Mesenteric fat pad (tissue), 1 donor: ENCODE data around the gene MRPL34. TPM values are rescaled to one million over a fixed set of nuclear protein-coding genes. Genes with fewer than 3 reads are reported as not detected.

Experiments used
- DNase-seq: peaks from one replicate; pipeline ENCODE4 v3.0.0-alpha.2; 2020; ENCODE audit warnings: low spot score
- total RNA-seq: library from RNA; stranded (reverse); fragmentation: NEBNext Ultra II Directional; extraction: Animal tissue kit (Norgen Biotek cat#: 25700); gene quantifications from one replicate; pipeline ENCODE4 v1.2.1, GENCODE V29; 2021
- donor health status: DM: yes; HTN: yes; CAD: no.

MRPL34 gene
- total RNA-seq, 1 donor from 2014 or later: 99.2 TPM

DNA sequence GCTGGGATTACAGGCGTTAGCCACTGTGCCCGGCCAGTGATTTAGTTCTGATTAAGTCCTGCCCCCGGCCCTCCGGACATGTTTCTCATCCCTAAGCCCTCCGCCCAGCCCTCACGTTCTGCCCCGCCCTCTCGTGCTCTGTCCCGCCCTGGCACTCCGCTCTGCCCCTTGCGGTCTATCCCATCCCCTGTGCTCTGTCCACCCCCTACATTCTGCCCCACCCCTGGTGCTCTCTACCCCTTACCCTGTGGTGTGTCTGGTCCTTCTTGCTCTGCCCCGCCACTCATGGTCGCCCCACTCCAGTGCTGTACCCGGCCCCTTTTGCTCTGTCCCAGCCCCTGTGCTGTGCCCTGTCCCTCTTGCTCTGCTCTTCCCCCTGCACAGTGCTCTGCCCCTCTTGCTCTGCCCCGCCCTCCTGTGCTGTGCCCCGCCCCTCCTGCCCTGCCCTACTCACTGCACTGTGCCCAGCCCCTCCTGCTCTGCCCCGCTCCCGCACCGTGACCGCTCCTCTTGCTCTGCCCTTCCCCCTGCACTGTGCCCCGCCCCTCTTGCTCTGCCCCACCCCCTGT lies 34.7 kb downstream of the MRPL34 start:
- no peak for DNase-seq

DNA sequence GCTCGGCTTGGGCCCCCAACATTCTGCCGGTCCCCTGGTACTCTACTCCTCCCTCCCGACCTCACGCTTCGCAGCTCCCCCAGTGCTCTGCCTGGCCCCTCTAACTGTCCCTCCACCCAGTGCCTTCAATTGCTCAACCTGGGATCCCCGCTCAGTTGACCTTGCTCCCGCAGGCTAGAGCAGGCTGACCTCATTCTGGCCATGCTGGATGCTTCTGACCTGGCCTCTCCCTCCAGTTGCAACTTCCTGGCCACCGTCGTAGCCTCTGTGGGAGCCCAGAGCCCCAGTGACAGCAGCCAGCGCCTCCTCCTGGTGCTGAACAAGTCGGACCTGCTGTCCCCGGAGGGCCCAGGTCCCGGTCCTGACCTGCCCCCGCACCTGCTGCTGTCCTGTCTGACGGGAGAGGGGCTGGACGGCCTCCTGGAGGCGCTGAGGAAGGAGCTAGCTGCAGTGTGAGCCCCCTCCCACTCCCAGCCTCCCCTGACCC lies 35.2 kb downstream of the MRPL34 start:
- DNase-seq: no peak

DNA sequence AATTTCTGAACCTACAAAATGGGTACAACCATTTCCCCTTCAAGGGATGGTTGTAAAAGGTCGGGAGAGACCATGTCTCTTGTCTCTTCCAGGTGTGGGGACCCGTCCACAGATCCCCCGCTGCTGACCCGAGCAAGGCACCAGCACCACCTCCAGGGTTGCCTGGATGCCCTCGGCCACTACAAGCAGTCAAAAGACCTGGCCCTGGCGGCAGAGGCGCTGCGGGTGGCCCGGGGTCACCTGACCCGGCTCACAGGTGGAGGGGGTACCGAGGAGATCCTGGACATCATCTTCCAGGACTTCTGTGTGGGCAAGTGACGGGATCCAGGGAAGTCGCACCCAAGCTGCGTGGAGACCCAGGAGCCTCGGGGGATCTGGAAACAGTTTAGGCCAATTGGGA lies 35.7 kb downstream of the MRPL34 start:
- DNase-seq: no peak

- no peak for DNase-seq
These were observed 36.2 kb downstream of the MRPL34 start for GRCh38 chr19:17341845-17342244.

- DNase-seq: peak; percentile 95
These were observed 40.5 kb downstream of the MRPL34 start for GRCh38 chr19:17346109-17346671.

- no peak for DNase-seq
These were observed 41.7 kb downstream of the MRPL34 start for GRCh38 chr19:17347361-17347760.

DNA sequence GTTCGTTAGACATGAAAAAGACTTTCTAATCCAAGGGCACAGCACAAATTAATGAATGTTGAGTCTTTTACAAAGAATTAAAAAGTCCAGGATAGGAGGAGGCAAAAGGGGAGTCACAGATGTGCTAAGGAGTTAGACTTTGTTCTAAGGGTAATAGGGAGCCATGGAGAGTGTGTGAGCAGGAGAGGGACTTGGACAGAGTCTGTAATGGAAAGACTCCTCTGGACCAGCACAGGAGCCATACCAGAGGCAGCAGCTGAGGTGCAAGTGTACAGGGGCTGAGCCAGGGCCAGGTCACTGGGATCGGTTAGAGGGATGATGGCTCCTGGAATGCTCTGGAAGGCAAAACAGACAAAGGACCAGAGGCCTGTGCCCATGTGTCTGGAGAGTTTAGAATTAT lies 42.2 kb downstream of the MRPL34 start:
- DNase-seq: no peak

DNA sequence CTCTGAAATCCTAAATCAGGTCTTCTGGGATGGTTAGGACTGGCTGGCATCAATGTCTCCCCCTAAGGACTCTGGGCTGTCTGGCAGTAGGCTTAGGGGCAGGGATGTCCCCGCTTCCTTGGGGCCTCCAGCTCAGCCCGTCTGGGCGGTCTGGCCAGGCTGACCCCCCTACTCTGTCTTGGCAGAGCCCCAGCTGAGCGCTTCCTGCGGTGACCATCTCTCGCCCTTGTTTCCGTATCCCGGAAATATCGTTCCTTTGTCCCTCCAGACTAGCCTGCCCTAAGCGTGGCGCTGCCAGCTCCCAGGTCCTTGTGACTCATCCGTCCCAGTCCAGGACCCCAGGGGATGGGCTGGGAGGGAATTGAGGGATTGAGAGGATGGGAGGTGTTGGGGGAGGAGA lies 43.0 kb downstream of the MRPL34 start:
- DNase-seq: no peak

DNA sequence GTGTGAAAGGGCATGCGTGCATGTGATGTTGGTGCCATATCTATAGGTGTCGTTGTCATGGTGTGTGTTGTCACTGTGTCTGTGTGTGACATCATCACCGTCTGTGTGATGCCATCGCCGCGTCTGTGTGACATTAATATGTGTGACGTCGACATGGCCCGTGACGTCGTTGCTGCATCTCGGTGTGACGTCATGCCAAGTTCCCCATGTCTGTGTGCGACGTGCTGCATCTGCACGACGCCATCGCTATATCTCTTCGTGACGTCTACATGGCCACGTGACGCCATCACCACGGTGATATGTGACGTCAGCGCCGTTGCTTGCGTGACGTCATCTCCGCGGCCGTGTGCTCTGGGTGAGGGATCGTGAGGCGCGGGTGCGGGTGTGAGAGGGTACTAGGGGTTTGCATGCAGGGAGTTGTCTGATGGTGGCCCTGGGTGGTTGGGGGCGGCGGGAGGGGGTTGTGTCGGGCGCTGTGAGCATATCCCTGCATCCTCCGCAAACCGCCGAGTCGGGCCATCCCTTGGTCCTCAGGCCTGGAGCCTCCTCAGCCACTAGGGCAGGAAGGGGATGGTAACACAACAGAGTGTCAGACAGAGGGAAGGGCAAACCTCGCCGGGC lies 46.3 kb downstream of the MRPL34 start:
- DNase-seq: no peak

DNA sequence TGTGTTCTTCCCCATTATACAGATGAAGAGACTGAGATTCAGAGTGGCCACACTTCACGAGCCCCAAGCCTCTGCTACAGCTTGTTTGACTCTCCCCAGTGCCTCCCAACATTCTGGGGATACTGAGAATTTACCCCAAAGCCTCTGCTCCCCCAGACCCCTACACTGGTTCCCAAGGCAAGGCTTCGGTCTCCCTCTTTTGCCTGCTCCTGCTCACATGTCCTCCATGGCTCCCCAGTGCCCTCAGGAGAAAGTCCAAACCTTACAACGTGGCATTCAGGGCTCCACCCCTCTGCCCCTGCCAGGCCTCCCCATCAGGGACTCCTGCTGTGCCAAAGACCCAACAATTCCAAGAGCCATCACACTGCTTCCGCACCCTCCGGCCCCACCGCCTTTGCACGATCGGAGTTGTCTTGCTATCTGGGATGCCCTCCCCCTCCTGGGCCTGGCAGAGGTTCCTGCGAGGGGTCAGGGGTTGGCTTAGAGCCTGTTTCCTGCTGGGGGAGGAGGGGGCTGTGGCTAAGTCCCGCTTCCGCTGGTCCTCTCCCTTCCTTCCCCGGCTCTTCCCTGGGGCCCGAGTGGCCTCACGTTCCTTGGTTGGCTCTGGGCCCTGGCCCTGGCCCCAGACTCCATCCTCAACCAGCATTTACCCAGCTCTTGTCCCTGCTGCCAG lies 47.1 kb downstream of the MRPL34 start:
- no peak for DNase-seq

DNA sequence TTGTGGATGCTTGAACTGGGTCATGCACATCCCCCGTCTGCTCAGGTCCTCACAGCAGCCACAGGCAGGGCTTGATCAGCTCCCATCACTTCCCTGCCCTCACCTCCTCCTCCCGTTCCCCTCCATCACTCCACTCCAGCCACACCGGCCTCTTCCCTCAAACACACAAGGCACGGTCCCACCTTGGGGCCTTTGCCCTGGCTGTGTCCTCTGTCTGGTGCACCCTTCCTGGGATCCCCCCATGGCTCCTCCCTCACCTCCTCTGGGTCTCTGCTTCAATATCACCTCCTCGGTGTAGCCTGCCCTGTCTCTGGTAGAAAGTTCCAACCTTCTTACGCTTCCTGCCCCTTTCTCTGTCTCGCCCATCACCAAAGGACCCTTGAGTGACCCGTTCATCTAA lies 47.7 kb downstream of the MRPL34 start:
- no peak for DNase-seq

Other genes with a start within 250 kb of the MRPL34 start
- 7.2 TPM for gene HAUS8, start 230.4 kb upstream of the MRPL34 start, total RNA-seq
- 103 TPM for gene MYO9B, start 230.1 kb upstream of the MRPL34 start, total RNA-seq
- gene USE1, start 90.5 kb upstream of the MRPL34 start, total RNA-seq: 33.2 TPM
- gene OCEL1, start 79.6 kb upstream of the MRPL34 start, total RNA-seq: 29.0 TPM
- 42.8 TPM for gene NR2F6, start 60.0 kb upstream of the MRPL34 start, total RNA-seq
- 11.3 TPM for gene USHBP1, start 41.1 kb upstream of the MRPL34 start, total RNA-seq
- 66.0 TPM for gene BABAM1, start 38.4 kb upstream of the MRPL34 start, total RNA-seq
- 0.55 TPM for gene ANKLE1, start 24.0 kb upstream of the MRPL34 start, total RNA-seq
- gene ABHD8, start 2.4 kb upstream of the MRPL34 start, total RNA-seq: 12.9 TPM
- 45.6 TPM for gene DDA1, start 3.7 kb downstream of the MRPL34 start, total RNA-seq
- 16.2 TPM for gene ANO8, start 29.0 kb downstream of the MRPL34 start, total RNA-seq
- 13.1 TPM for gene GTPBP3, start 31.7 kb downstream of the MRPL34 start, total RNA-seq
- gene PLVAP, start 71.5 kb downstream of the MRPL34 start, total RNA-seq: 293 TPM
- gene CCDC194, start 88.3 kb downstream of the MRPL34 start, total RNA-seq: 0.87 TPM
- gene BST2, start 99.8 kb downstream of the MRPL34 start, total RNA-seq: 185 TPM
- 46.9 TPM for gene MVB12A, start 114.2 kb downstream of the MRPL34 start, total RNA-seq
- not detected for gene TMEM221, start 142.8 kb downstream of the MRPL34 start, total RNA-seq
- gene NXNL1, start 155.1 kb downstream of the MRPL34 start, total RNA-seq: 1.3 TPM
- gene SLC27A1, start 164.7 kb downstream of the MRPL34 start, total RNA-seq: 36.5 TPM
- 66.9 TPM for gene PGLS, start 205.8 kb downstream of the MRPL34 start, total RNA-seq
- 117 TPM for gene COLGALT1, start 249.8 kb downstream of the MRPL34 start, total RNA-seq